KMS-11 (cell line): ENCODE data around the gene ELL2.

ENCODE experiments used
- H2AFZ ChIP-seq: fragments of 200-600 bp; sonication (generic); 2 replicates; pipeline ENCODE4 v1.6.1; 2016; ENCODE audit warnings: antibody characterized with exemption, mixed run types, low read depth
- H3K27ac ChIP-seq: fragments of 200-600 bp; sonication (generic); 2 replicates; pipeline ENCODE4 v1.6.1; 2016; ENCODE audit warnings: mild to moderate bottlenecking, mixed run types
- H3K27me3 ChIP-seq: fragments of 200-600 bp; sonication (generic); 2 replicates; pipeline ENCODE4 v1.6.1; 2017; ENCODE audit warnings: mild to moderate bottlenecking, low read depth, mixed run types, moderate library complexity; ENCODE audit not compliant: insufficient read depth
- H3K36me3 ChIP-seq: fragments of 200-600 bp; sonication (generic); 2 replicates; pipeline ENCODE4 v1.6.1; 2017; ENCODE audit warnings: mild to moderate bottlenecking, mixed run types; ENCODE audit not compliant: insufficient read depth
- H3K4me1 ChIP-seq: fragments of 200-600 bp; sonication (generic); 2 replicates; pipeline ENCODE4 v1.6.1; 2016; ENCODE audit warnings: mild to moderate bottlenecking, low read depth, mixed run types; ENCODE audit not compliant: poor library complexity, severe bottlenecking
- H3K4me2 ChIP-seq: fragments of 200-600 bp; sonication (generic); 2 replicates; pipeline ENCODE4 v1.7.0; 2016; ENCODE audit warnings: mild to moderate bottlenecking, mixed run types
- H3K4me3 ChIP-seq: fragments of 200-600 bp; sonication (generic); IDR thresholded peaks from 2 replicates; pipeline ENCODE4 v1.6.1; 2017; ENCODE audit warnings: low read depth, low read length, mixed read lengths; ENCODE audit not compliant: insufficient read depth
- H3K79me2 ChIP-seq: fragments of 200-600 bp; sonication (generic); 2 replicates; pipeline ENCODE4 v1.6.1; 2016; ENCODE audit warnings: low read depth, mixed run types; ENCODE audit not compliant: insufficient read depth
- H3K9ac ChIP-seq: fragments of 200-600 bp; sonication (generic); 2 replicates; pipeline ENCODE4 v1.6.1; 2016; ENCODE audit warnings: mild to moderate bottlenecking, mixed run types
- H4K20me1 ChIP-seq: fragments of 200-600 bp; sonication (generic); 2 replicates; pipeline ENCODE4 v1.6.1; 2016; ENCODE audit warnings: mild to moderate bottlenecking, mixed run types; ENCODE audit not compliant: insufficient read depth
- CTCF ChIP-seq: fragments of 200-600 bp; sonication (generic); conservative IDR thresholded peaks from 2 replicates; pipeline ENCODE4 v1.6.1; 2017; ENCODE audit warnings: low read depth, mild to moderate bottlenecking, antibody characterized with exemption, low read length, moderate library complexity, mixed read lengths

The ELL2 gene

GRCh38 chr5:95876782-95877181 is 84.9 kb downstream of the ELL2 start:
- H3K27ac ChIP-seq: no peak overlapping the region
- H2AFZ ChIP-seq: no peak overlapping the region
- no peak for TF ChIP-seq CTCF
- H3K4me1 ChIP-seq: peaks cover 16% of the 10 kb centered on the region
- H3K79me2 ChIP-seq: no peaks in the 10 kb centered on the region
- no peaks in the 10 kb centered on the region for H4K20me1 ChIP-seq
- H3K4me2 ChIP-seq: no peak overlapping the region
- no peaks in the 10 kb centered on the region for H3K27me3 ChIP-seq
- no peak overlapping the region for H3K4me3 ChIP-seq
- no peak overlapping the region for H3K9ac ChIP-seq
- H3K36me3 ChIP-seq: no peaks in the 10 kb centered on the region

GRCh38 chr5:95874246-95874645 is 87.4 kb downstream of the ELL2 start:
- Histone ChIP-seq H3K4me1 (peaks cover 41% of the 10 kb centered on the region), H3K4me3 (no peak overlapping the region), H3K27ac (no peak overlapping the region), H3K79me2 (no peaks in the 10 kb centered on the region), H4K20me1 (no peaks in the 10 kb centered on the region), H2AFZ (no peak overlapping the region), H3K4me2 (no peak overlapping the region), H3K9ac (no peak overlapping the region), H3K27me3 (no peaks in the 10 kb centered on the region), H3K36me3 (no peaks in the 10 kb centered on the region)
- TF ChIP-seq CTCF: no peak

DNA sequence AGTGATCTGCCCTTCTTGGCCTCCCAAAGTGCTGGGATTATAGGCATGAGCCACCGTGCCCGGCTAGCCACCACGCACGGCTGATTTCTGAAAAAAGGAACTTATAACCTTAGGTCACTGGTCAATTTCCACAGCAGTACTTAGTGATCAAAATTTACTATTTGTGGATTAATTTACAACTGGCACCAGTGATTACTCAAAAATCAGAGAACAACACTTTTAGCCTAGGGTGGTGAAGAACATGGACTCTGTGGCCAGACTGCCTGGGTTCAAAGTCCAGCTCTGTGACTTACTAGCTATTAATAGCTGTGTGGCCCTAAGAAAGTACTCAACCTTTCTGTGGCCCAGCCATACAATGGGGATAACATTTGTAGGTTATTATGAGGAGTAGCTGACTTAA is 88.3 kb downstream of the ELL2 start:
- Histone ChIP-seq H3K36me3 (no peaks in the 10 kb centered on the region), H3K9ac (no peak overlapping the region), H3K27me3 (no peaks in the 10 kb centered on the region), H2AFZ (no peak overlapping the region), H3K27ac (no peak overlapping the region), H3K79me2 (no peaks in the 10 kb centered on the region), H4K20me1 (no peaks in the 10 kb centered on the region), H3K4me1 (peaks cover 50% of the 10 kb centered on the region), H3K4me2 (peak overlapping the region; percentile 17; the same call in 1 of the 2 replicates), H3K4me3 (no peak overlapping the region)
- no peak for TF ChIP-seq CTCF

DNA sequence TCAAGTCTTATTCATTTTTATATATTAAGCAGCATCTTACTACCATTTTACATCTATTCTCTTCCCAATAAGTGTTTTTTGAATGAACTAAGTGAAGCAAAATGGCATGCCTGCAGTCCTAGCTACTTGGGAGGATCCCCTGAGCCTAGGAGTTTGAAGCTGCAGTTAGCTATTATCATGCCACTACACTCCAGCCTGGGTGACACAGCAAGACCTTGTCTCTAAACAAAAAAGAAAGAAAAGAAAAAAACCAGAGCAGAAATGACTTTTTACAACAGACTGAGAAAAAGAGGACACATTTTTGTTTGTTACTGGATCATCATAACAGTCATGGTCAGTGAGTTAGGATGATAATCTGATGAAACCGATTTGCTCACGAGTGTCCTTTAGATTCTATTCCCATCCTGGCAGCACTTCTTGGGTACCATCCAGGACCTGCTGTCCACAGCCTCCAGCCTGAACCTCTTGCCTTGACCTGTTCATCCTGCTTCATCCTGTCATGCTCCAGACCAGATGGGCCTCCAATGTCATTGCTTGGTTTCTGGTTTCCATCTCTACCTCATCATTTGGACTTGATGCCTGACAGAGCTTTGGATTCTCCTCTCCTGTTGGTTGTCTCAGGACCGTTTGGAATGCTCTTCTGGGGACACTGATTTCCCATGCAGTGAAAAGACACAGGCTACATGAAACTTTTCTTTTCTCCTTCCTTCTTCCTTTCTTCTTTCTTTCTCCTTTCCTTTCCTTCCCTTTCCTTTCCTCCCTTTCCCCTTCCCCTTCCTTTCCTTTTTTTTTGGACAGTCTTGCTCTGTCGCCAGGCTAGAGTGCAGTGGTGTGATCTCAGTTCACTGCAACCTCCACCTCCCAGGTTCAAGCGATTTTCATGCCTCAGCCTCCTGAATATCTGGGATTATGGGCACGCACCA is 89.0 kb downstream of the ELL2 start:
- Histone ChIP-seq H3K79me2 (no peaks in the 10 kb centered on the region), H4K20me1 (no peaks in the 10 kb centered on the region), H3K4me1 (peaks cover 57% of the 10 kb centered on the region), H2AFZ (no peak overlapping the region), H3K27ac (no peak overlapping the region), H3K4me3 (no peak overlapping the region), H3K4me2 (no peak overlapping the region), H3K27me3 (no peaks in the 10 kb centered on the region), H3K9ac (no peak overlapping the region), H3K36me3 (no peaks in the 10 kb centered on the region)
- TF ChIP-seq CTCF: no peak
